Brain microvascular endothelial cell (primary cell): ENCODE measurements around the gene NIPAL4.

Experiments used
- DNase-seq: peaks from one replicate; pipeline ENCODE4 v3.0.0-alpha.2; 2020
- H3K27ac ChIP-seq: fragments of 250-450 bp; sonication (Bioruptor Pico); 2 replicates; pipeline ENCODE4 v1.5.1; 2020; ENCODE audit warnings: mild to moderate bottlenecking, moderate library complexity
- H3K27me3 ChIP-seq: fragments of 250-450 bp; sonication (Bioruptor Pico); replicated peaks from 2 replicates; pipeline ENCODE4 v1.5.1; 2020; ENCODE audit warnings: mild to moderate bottlenecking
- H3K36me3 ChIP-seq: fragments of 250-450 bp; sonication (Bioruptor Pico); replicated peaks from 2 replicates; pipeline ENCODE4 v1.5.1; 2020; ENCODE audit warnings: mild to moderate bottlenecking
- H3K4me3 ChIP-seq: 2 replicates; pipeline ENCODE4 v1.5.1; 2011; ENCODE audit warnings: low read depth, mild to moderate bottlenecking, control low read depth, low read length, moderate library complexity
- CTCF ChIP-seq: IDR thresholded peaks from 2 replicates; pipeline ENCODE4 v1.5.1; 2011; ENCODE audit warnings: low read depth, mild to moderate bottlenecking, moderate library complexity, low read length, control low read depth, inconsistent platforms; ENCODE audit errors: missing control alignments
- in situ Hi-C: cut with HindIII; loops from 2 replicates; pipeline ENCODE4 v1.10.0; 2017; ENCODE audit warnings: low sequenced_read_pairs, low pct_ligation_motif_present

NIPAL4 gene

GRCh38 chr5:157509093-157509492, 49.1 kb downstream of the NIPAL4 start:
- H3K27me3 ChIP-seq, result no peaks in the 10 kb centered on the region
- no peak for DNase-seq
- H3K4me3 ChIP-seq, result no peak overlapping the region
- no peak for TF ChIP-seq CTCF
- peaks cover 78% of the 10 kb centered on the region for H3K36me3 ChIP-seq
- peak overlapping the region; percentile 11 for H3K27ac ChIP-seq
- in situ Hi-C loops, result no loop called here

- no peak overlapping the region for H3K4me3 ChIP-seq
- in situ Hi-C loops, result no loop called here
- no peak for TF ChIP-seq CTCF
- H3K36me3 ChIP-seq, result peaks cover 75% of the 10 kb centered on the region
- no peaks in the 10 kb centered on the region for H3K27me3 ChIP-seq
- H3K27ac ChIP-seq, result peak overlapping the region; percentile 8
- no peak for DNase-seq
These were observed 49.6 kb downstream of the NIPAL4 start for GRCh38 chr5:157509587-157509986.

- Histone ChIP-seq H3K27ac (peak overlapping the region; percentile 99), H3K27me3 (no peaks in the 10 kb centered on the region), H3K36me3 (peaks cover 76% of the 10 kb centered on the region), H3K4me3 (no peak overlapping the region)
- no peak for DNase-seq
- in situ Hi-C loops, result no loop called here
- TF ChIP-seq CTCF, result no peak
These were observed 50.7 kb downstream of the NIPAL4 start for GRCh38 chr5:157510682-157511081.

- Histone ChIP-seq H3K27me3 (no peaks in the 10 kb centered on the region), H3K4me3 (no peak overlapping the region), H3K36me3 (peaks cover 65% of the 10 kb centered on the region), H3K27ac (peak overlapping the region; percentile 99)
- TF ChIP-seq CTCF, result no peak
- in situ Hi-C loops, result no loop called here
- DNase-seq, result peak; percentile 99
These were observed 51.9 kb downstream of the NIPAL4 start for GRCh38 chr5:157511651-157512644.

GRCh38 chr5:157513182-157513581, 53.2 kb downstream of the NIPAL4 start:
- Histone ChIP-seq H3K4me3 (no peak overlapping the region), H3K27ac (peak overlapping the region; percentile 99), H3K36me3 (peaks cover 67% of the 10 kb centered on the region), H3K27me3 (no peaks in the 10 kb centered on the region)
- in situ Hi-C loops, result no loop called here
- no peak for DNase-seq
- TF ChIP-seq CTCF, result no peak
